Activated T-helper 1 cell treated with Interleukin-2 at 50 U/mL for 16 hours (primary cell): ENCODE results near the gene PNPLA7.
"Not testable (repeated sequence)": the region's sequence is repeated elsewhere in the genome, so short reads cannot be mapped to it uniquely, and the experiment has no call there.

Experiments used
- DNase-seq: peaks from one replicate; pipeline ENCODE4 v3.0.0-alpha.2; 2020; ENCODE audit warnings: low read depth

Gene PNPLA7

DNA sequence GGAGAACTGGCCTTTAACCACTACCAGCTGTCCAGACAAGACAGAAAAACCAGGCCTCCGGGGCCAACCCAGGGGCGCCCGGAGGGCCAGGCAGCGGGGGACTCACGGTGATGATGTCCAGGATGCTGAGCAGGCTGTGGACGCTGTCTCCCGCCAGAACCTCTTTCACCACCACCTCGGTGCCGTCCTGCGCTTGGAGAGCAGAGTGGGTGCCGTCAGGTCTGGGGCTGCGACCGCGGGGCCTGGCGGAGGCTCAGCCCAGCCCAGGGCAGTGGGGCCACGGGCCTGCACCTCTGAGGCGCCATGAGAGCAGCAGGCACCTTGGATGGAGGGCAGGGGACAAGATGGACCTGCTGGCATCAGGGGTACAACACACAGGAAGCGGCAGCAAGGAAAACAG is 9.7 kb downstream of the PNPLA7 start:
- DNase-seq = no peak

DNA sequence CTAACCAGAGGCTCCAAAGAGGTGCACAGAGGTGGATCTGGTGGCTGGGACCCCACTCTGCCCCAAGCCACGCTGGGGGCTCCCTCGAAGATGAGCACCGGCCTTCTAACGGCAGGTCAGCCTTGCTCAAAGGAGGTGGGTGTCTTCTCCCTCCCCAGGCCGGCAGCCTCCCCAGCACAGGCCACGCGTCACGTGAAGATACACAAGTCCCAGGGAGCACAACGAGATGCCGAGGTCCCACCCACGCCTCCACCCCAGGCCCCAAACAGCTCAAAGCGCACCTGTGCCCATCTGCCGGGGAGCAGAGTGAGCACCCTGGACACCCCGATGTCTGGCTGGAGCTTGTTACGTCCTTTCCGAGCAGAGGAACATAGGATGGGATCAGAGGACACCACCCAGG is 12.1 kb downstream of the PNPLA7 start:
- no peak for DNase-seq

DNA sequence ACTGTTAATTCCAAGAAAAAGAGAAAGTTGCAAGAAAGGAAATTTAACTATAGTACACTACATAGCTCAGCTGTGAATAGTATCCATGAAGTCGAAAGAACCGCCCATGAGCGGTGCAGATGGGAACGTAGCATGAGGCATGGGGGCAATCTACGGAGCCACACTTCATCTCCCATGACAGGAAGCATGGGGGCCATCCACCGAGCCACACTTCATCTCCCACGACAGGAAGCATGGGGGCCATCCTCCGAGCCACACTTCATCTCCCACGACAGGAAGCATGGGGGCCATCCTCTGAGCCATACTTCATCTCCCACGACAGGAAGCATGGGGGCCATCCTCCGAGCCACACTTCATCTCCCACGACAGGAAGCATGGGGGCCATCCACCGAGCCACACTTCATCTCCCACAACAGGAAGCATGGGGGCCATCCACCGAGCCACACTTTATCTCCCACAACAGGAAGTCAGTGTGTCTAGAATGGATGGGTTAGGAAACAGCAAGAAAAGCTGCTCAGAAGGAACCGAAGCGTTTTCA is 13.5 kb downstream of the PNPLA7 start:
- DNase-seq = not testable (repeated sequence)

GRCh38 chr9:137535120-137535428 is 15.1 kb downstream of the PNPLA7 start:
- DNase-seq = no peak

DNA sequence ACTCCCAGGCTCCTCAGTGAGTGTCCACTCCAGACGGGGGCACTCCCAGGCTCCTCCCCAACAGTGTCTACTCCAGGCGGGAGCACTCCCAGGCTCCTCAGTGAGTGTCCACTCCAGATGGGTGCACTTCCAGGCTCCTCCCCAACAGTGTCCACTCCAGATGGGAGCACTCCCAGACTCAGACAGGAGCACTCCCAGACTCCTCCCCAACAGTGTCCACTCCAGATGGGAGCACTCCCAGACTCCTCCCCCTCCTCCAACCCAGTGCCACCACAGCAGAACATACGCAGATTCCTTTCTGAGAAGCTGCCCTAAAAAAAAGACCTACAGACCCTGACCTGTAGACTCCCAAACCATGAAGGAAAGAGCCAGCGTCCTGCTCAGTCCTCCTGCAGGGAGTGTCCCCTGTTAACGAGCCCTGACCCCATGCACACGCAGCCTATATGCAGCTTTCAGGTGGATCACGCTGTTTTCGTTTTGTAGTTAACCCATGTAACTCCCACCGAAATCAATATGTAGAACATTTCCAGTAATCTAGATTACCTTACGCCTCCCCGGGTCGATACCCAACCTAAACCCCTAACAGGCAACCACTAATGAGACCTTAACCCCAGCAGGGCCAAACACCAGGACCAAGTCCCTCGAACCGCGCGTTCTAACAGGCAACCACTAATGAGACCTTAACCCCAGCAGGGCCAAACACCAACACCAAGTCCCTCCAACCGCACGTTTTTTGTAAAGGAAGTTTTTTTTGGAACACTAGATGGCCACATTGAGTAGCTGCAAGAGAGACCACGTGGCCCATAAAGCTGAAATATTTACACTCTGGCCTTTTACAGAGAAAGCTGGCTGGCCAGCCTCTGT is 15.7 kb downstream of the PNPLA7 start:
- DNase-seq = no peak

GRCh38 chr9:137532891-137533468 is 17.2 kb downstream of the PNPLA7 start:
- not testable (repeated sequence) for DNase-seq

DNA sequence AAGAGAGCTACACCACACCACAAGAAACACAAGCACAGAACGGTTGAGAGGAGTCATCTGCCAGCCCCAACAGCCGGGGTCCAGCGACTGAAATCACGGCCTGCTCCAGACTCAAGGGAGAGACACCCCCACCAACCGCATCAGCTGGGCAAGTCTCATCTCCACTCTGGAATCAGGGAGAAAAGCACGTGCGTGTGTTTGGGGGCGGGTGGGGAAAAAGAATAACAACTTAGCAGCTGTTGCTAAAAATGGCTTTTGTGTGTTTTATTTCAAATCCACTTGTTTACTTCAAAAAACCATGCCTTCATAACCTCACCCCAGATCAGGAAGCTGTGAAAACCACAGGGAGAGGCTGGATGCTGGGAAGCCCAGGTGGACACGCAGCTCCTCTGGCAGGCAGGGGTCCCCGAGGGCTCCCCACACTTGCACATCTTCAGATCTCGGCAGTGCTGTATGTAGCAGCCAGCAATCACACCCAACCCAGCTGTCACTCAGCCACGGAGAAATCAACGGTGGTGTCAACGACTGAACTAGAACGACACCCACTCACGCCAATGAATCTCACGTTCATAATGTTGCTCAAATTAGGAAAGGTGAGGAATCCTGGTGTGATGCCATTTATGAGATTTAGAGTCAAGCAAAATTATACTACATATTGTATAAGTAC is 19.0 kb downstream of the PNPLA7 start:
- DNase-seq = no peak

GRCh38 chr9:137530331-137530730 is 19.9 kb downstream of the PNPLA7 start:
- no peak for DNase-seq

GRCh38 chr9:137524981-137525317 is 25.3 kb downstream of the PNPLA7 start:
- DNase-seq = no peak

- no peak for DNase-seq
These were observed 25.8 kb downstream of the PNPLA7 start for GRCh38 chr9:137524161-137524980.

DNA sequence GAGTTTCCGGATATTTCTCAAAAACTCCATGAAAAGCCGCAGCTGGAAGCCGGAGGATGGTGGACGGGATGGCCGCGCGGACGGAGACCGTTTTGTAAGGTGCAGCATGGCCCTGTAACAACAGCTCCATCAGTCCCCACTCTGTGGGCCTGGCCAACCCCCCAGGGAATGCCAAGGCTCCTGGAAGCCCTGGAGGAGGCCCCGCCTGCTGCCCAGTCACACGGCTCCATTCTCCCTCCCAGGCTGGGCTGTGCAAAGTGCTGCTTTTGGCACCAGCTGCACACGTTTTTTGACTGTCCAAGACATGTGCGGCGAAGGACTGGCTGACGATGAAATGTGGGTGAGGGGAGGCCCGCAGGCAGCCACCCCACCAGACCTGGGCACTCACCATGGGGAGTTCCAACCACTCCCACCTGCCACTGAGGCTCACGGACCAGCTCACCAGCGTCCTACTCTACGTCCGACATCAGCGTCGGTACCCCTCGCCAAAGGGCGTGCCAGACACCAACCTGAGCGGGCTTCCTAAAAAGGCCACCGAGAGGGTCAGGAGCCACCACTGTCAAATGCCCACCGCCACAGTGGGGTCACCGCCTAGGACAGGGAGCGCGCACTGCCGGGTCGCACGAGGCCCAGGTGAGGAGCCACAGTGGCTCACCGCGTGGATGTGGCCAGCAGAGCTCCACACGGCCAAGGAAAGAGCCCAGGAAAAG is 27.3 kb downstream of the PNPLA7 start:
- DNase-seq = no peak

DNA sequence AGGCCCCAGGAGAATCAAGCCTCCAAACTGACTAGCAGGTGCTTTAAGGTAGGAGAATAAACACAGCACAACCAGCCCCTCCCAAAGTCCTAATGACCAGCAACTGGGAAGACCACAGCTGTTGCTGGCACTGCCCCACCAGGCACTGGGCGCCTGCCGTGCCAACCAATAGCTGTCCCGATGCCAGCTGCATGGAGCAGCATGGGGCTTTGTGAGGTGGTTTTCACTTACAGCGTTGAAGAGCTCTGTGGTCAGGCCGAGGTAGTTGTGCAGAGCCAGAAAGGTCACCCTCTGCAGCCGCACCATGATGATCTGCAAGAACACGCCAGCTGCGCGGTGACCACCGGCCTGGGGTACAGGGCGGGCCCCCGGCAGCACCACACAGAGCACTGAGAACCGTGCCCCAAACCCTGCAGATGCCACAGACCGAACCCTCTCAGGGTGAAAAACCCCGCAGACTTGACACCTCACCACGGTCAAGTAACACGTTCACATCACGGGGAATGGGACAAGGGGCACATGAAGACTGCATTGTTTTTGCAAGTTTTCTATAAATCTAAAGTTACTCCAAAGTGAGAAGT is 28.7 kb downstream of the PNPLA7 start:
- DNase-seq = no peak

DNA sequence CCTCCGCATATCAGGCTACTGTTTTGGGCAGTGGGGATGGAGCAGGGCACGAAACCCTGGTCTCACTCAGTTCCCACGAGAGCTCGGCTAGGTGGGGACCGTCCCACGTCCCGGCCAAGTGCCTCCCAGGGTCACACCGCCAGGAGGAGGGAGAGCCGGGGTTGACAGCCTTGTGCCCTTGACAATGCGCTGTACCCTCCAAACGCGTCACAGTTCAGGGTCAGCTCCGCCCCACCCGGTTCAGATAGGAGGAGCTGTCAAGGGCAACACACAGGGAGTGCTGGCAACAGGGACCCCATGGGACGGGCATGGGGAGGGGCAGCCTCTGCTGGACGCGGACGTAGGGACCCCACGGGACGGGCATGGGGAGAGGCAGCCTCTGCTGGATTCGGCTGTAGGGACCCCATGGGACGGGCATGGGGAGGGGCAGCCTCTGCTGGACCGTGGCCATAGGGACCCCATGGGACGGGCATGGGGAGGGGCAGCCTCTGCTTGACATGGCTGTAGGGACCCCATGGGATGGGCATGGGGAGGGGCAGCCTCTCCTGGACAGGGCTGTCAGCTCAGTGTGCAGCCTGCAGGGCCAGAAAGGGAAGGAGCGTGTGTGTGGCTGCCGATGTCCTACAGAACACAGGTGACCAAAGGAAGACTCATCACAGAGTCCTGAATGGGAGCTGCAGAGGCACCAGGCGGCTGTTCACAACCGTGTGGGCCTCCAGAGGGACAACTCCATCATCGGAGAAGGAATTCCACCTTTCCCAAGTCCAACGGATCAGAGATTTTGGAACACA is 29.4 kb downstream of the PNPLA7 start:
- no peak for DNase-seq

DNA sequence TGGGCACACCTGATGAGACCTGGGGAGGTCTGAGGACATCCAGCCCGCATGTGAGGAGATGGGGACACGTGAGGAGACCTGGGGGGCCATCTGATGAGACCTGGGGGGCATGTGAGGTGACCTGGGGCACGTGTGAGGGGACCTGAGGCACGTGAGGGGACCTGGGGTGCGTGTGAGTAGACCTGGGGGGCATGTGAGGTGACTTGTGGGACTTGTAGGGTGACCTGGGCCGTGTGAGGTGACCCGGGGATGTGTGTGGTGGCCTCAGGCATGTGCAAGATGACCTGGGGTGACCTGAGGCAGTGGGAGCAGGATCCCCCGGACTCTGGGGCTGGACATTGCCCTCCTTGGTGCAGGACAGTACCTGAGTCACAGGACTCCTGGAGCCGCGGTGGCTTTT is 30.6 kb downstream of the PNPLA7 start:
- no peak for DNase-seq

- DNase-seq = not testable (repeated sequence)
These were observed 31.3 kb downstream of the PNPLA7 start for GRCh38 chr9:137518661-137519459.

GRCh38 chr9:137516144-137516917 is 33.9 kb downstream of the PNPLA7 start:
- no peak for DNase-seq

GRCh38 chr9:137515338-137515724 is 34.9 kb downstream of the PNPLA7 start:
- no peak for DNase-seq

DNA sequence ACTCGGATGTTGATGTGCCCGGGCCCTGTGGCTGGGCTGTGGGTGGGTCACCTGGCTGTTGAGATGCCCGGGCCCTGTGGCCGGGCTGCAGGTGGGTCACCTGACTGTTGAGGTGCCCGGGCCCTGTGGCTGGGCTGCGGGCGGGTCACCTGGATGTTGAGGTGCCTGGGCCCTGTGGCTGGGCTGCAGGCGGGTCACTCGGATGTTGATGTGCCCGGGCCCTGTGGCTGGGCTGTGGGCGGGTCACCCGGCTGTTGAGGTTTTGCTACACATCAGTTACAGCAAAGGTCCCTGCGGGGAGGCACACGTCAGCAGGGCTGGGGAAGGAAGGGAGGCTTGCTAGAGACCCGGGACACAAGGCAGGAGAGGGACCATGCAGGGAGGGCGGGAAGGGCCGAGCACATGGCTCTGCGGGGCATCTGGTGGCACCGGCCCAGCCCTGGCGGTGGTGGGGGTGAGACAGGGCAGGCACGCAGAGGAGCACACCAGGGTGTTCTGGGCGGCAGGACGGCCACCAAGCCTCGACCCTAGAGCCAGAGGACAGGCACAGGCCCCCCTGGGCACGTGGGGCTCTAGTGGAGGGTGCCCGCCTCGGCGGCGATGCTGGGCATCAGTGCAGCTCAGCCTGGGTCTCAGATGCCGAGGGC is 35.4 kb downstream of the PNPLA7 start:
- DNase-seq = no peak
